HCT116 (cell line): ENCODE results near the gene DOCK2. TPM values are rescaled to one million over a fixed set of nuclear protein-coding genes. Genes with fewer than 3 reads are reported as not detected.
"Not testable (repeated sequence)": the region's sequence is repeated elsewhere in the genome, so short reads cannot be mapped to it uniquely, and the experiment has no call there.

Experiments used
- ATAC-seq: fragments of 200-7000 bp; cut with Tn5 transposase; 2 replicates; pipeline ENCODE4 v1.9.1; 2020; ENCODE audit warnings: mild to moderate bottlenecking, moderate library complexity
- BruUV-seq: library from RNA; stranded (reverse); fragments of 400-500 nt; replicated peaks from 2 replicates; lab custom pipeline; 2021; lab: Mats Ljungman, UMichigan
- CTCF ChIA-PET: fragments of 300-600 bp; sonication (Branson Sonifier 250); formaldehyde crosslinking; loops from one replicate; lab custom pipeline; 2021; ENCODE audit warnings: antibody characterized with exemption; lab: Charles Lee
- POLR2A ChIA-PET: fragments of 300-600, 350-600 bp; sonication (Branson Sonifier 250); formaldehyde crosslinking; loops from one replicate; lab custom pipeline; 2021; ENCODE audit warnings: antibody characterized with exemption; lab: Charles Lee
- RAD21 ChIA-PET, 2 experiments: fragments of 300-600 bp; sonication (Branson Sonifier 250); formaldehyde crosslinking; loops; one replicate each; lab custom pipeline; 2023; ENCODE audit warnings: low total read pairs in 2 of 2; ENCODE audit not compliant: uncharacterized antibody in 2 of 2, unreplicated experiment in 2 of 2, low non-redundant PET in 1 of 2; lab: Charles Lee
- DNase-seq: peaks from one replicate; pipeline ENCODE4 v3.0.0-alpha.2; 2010; ENCODE audit warnings: low read depth, low spot score
- H2AFZ ChIP-seq: fragments of 200-600 bp; shearing (Covaris generic), sonication (generic); 2 replicates; pipeline ENCODE4 v1.6.1; 2017; ENCODE audit warnings: low read depth, mixed run types, mixed read lengths, antibody characterized with exemption, low read length; ENCODE audit not compliant: poor library complexity, severe bottlenecking
- H3K27ac ChIP-seq: 2 replicates; pipeline ENCODE4 v1.5.1; 2012; ENCODE audit warnings: low read depth, low read length
- H3K27me3 ChIP-seq: fragments of 200-600 bp; sonication (generic); 2 replicates; pipeline ENCODE4 v1.6.1; 2016; ENCODE audit warnings: mixed run types, low read length, mixed read lengths; ENCODE audit not compliant: insufficient read depth
- H3K36me3 ChIP-seq, 2 experiments: fragments of 200-500 bp in 1 of 2; fragments of 200-600 bp in 1 of 2; sonication (Bioruptor generic) in 1 of 2; sonication (generic) in 1 of 2; 2 replicates each; pipeline versions ENCODE4 v1.5.1 to v1.6.1; 2014 to 2016; ENCODE audit warnings: low read length in 2 of 2, inconsistent platforms in 1 of 2, mixed read lengths in 1 of 2, mixed run types in 1 of 2; ENCODE audit not compliant: insufficient read depth in 2 of 2, control insufficient read depth in 1 of 2
- H3K4me1 ChIP-seq, 2 experiments: fragments of 200-600 bp in 1 of 2; sonication (generic) in 1 of 2; 2 replicates each; pipeline versions ENCODE4 v1.5.1 to v1.6.1; 2012 to 2017; ENCODE audit warnings: low read length in 2 of 2, inconsistent platforms in 1 of 2, mild to moderate bottlenecking in 1 of 2, mixed read lengths in 1 of 2, mixed run types in 1 of 2, moderate library complexity in 1 of 2; ENCODE audit not compliant: insufficient read depth in 2 of 2, control insufficient read depth in 1 of 2
- H3K4me2 ChIP-seq: fragments of 200-600 bp; sonication (generic); 2 replicates; pipeline ENCODE4 v1.6.1; 2017; ENCODE audit warnings: mixed run types, low read length, mixed read lengths
- H3K4me3 ChIP-seq, 2 experiments: fragments of 200-600 bp in 1 of 2; sonication (generic) in 1 of 2; replicated peaks in 1 of 2; 2 replicates each; pipeline ENCODE4 v1.5.1; 2011 to 2016; ENCODE audit warnings: low read length in 2 of 2, control low read depth in 1 of 2, low read depth in 1 of 2, mild to moderate bottlenecking in 1 of 2, mixed read lengths in 1 of 2, mixed run types in 1 of 2
- H3K79me2 ChIP-seq: fragments of 200-600 bp; sonication (generic); 2 replicates; pipeline ENCODE4 v1.6.1; 2017; ENCODE audit warnings: mild to moderate bottlenecking, mixed run types, low read length, moderate library complexity, mixed read lengths; ENCODE audit not compliant: insufficient read depth
- H3K9ac ChIP-seq: fragments of 200-600 bp; sonication (generic); 2 replicates; pipeline ENCODE4 v1.6.1; 2016; ENCODE audit warnings: low read length, mixed read lengths
- H3K9me2 ChIP-seq: fragments of 200-600 bp; sonication (generic), shearing (Covaris generic); 2 replicates; pipeline ENCODE4 v1.6.1; 2017; ENCODE audit warnings: mixed run types, mild to moderate bottlenecking, moderate library complexity; ENCODE audit not compliant: insufficient read depth
- H3K9me3 ChIP-seq, 2 experiments: fragments of 200-500 bp in 1 of 2; fragments of 200-600 bp in 1 of 2; sonication (Bioruptor generic) in 1 of 2; sonication (generic) in 1 of 2; 2 replicates each; pipeline ENCODE4 v1.6.1; 2014 to 2017; ENCODE audit warnings: low read length in 2 of 2, mixed read lengths in 2 of 2, inconsistent platforms in 1 of 2, low read depth in 1 of 2, mild to moderate bottlenecking in 1 of 2, mixed run types in 1 of 2, moderate library complexity in 1 of 2; ENCODE audit not compliant: control insufficient read depth in 1 of 2, insufficient read depth in 1 of 2
- H4K20me1 ChIP-seq: fragments of 200-600 bp; sonication (generic), shearing (Covaris generic); 2 replicates; pipeline ENCODE4 v1.6.1; 2017; ENCODE audit warnings: mixed run types, mild to moderate bottlenecking, moderate library complexity; ENCODE audit not compliant: insufficient read depth
- CEBPB ChIP-seq: IDR thresholded peaks from 2 replicates; pipeline ENCODE4 v1.6.1; 2012; ENCODE audit warnings: low read depth
- EGR1 ChIP-seq: IDR thresholded peaks from 2 replicates; pipeline ENCODE4 v1.6.1; 2012; ENCODE audit warnings: low read depth
- EZH2phosphoT487 ChIP-seq: fragments of 200-600 bp; IDR thresholded peaks from 2 replicates; pipeline ENCODE4 v1.6.1; 2018; ENCODE audit warnings: antibody characterized with exemption, borderline replicate concordance
- SIN3A ChIP-seq: IDR thresholded peaks from 2 replicates; pipeline ENCODE4 v1.6.1; 2012; ENCODE audit warnings: low read depth
- TCF7L2 ChIP-seq: IDR thresholded peaks from 2 replicates; pipeline ENCODE4 v1.7.0; 2011; ENCODE audit warnings: borderline replicate concordance, inconsistent platforms; ENCODE audit not compliant: insufficient read depth, insufficient read length; ENCODE audit errors: extremely low read depth
- ZBTB33 ChIP-seq: IDR thresholded peaks from 2 replicates; pipeline ENCODE4 v1.6.1; 2011; ENCODE audit warnings: mild to moderate bottlenecking, low read length, moderate library complexity; ENCODE audit not compliant: insufficient replicate concordance; ENCODE audit errors: extremely low read depth
- ZNF274 ChIP-seq: fragments of 200-500 bp; sonication (Bioruptor generic); IDR thresholded peaks from 2 replicates; pipeline ENCODE4 v1.6.1; 2014; ENCODE audit warnings: mild to moderate bottlenecking, low read depth, low read length, inconsistent platforms
- intact Hi-C: fragments of 100-400 bp; cut with micrococcal nuclease; formaldehyde crosslinking; loops from 2 replicates; pipeline ENCODE4 v1.10.0; 2022
- total RNA-seq: library from RNA; stranded (reverse); gene quantifications from one replicate; pipeline ENCODE4 v1.2.1, GENCODE V29; 2021; ENCODE audit not compliant: unreplicated experiment
- TF ChIP-seq, protein P1 (sequence below): IDR thresholded peaks from 2 replicates; pipeline ENCODE4 v1.6.1; 2012; ENCODE audit warnings: low read depth

The DOCK2 gene
- total RNA-seq, 1 experiment from 2014 or later = 0.89 TPM

DNA sequence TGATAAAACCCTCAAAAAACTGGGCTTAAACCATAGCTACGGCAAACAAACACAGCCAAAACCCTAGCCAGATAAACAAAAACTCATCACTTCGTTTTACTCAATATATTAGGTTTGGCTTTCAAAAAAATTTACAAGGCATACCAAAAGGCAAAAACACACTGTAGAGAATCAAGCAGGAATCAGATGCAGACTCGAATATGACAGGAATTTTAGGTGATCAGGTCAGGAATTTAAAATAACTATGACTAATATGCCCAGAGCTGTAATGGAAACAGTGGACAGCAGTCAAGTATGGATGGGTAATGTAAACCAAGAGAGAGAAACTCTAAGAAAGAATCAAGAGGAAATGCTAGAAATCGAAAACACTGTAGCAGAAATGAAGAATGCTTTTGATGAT is 26.5 kb upstream of the DOCK2 start:
- H3K4me2 ChIP-seq = no peak overlapping the region
- no TSS peak for BruUV-seq
- no peaks in the 10 kb centered on the region for H4K20me1 ChIP-seq
- peaks cover 21% of the 10 kb centered on the region for H3K27me3 ChIP-seq
- no peaks in the 10 kb centered on the region for H3K79me2 ChIP-seq
- no peaks in the 10 kb centered on the region for H3K9me2 ChIP-seq
- ATAC-seq (no peak), DNase-seq (no peak)
- TF ChIP-seq TCF7L2 = no peak
- no peak for TF ChIP-seq CEBPB
- TF ChIP-seq ZNF274 = no peak
- no peak for TF ChIP-seq SIN3A
- H2AFZ ChIP-seq = no peak overlapping the region
- H3K4me3 ChIP-seq = no peak overlapping the region
- no peak overlapping the region for H3K27ac ChIP-seq
- ChIA-PET POLR2A (no interaction called here), RAD21 (no interaction called here), CTCF (no interaction called here)
- H3K9me3 ChIP-seq = no peaks in the 10 kb centered on the region
- no peaks in the 10 kb centered on the region for H3K36me3 ChIP-seq
- H3K4me1 ChIP-seq = no peaks in the 10 kb centered on the region
- intact Hi-C loops = no loop called here
- no peak overlapping the region for H3K9ac ChIP-seq

DNA sequence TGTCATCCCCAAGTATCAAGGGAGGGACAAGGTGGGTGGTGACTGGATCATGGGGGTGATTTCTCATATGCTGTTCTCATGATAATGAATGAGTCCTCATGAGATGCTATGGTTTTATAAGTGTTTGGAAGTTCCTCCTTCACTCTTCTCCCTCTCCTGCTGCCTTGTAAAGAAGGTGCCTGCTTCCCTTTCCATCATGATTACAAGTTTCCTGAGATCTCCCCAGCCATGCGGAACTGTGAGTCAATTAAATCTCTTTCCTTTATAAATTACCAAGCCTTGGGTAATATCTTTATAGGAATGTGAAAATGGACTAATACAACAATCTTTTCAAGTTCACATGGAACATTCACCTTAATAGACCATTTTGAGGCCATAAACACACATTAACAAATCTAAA is 21.5 kb upstream of the DOCK2 start:
- no peaks in the 10 kb centered on the region for H3K36me3 ChIP-seq
- ChIA-PET POLR2A (no interaction called here), RAD21 (no interaction called here), CTCF (no interaction called here)
- H3K9me2 ChIP-seq = no peaks in the 10 kb centered on the region
- intact Hi-C loops = no loop called here
- no peaks in the 10 kb centered on the region for H3K9me3 ChIP-seq
- H3K9ac ChIP-seq = no peak overlapping the region
- no peaks in the 10 kb centered on the region for H3K4me1 ChIP-seq
- DNase-seq (no peak), ATAC-seq (no peak)
- 0 out of 2 replicates have a peak, but pooled peaks cover 11% of the 10 kb centered on the region for H3K27me3 ChIP-seq
- no peak for TF ChIP-seq EZH2phosphoT487
- TF ChIP-seq ZBTB33 = no peak
- no peak for TF ChIP-seq EGR1
- TF ChIP-seq, protein P1, sequence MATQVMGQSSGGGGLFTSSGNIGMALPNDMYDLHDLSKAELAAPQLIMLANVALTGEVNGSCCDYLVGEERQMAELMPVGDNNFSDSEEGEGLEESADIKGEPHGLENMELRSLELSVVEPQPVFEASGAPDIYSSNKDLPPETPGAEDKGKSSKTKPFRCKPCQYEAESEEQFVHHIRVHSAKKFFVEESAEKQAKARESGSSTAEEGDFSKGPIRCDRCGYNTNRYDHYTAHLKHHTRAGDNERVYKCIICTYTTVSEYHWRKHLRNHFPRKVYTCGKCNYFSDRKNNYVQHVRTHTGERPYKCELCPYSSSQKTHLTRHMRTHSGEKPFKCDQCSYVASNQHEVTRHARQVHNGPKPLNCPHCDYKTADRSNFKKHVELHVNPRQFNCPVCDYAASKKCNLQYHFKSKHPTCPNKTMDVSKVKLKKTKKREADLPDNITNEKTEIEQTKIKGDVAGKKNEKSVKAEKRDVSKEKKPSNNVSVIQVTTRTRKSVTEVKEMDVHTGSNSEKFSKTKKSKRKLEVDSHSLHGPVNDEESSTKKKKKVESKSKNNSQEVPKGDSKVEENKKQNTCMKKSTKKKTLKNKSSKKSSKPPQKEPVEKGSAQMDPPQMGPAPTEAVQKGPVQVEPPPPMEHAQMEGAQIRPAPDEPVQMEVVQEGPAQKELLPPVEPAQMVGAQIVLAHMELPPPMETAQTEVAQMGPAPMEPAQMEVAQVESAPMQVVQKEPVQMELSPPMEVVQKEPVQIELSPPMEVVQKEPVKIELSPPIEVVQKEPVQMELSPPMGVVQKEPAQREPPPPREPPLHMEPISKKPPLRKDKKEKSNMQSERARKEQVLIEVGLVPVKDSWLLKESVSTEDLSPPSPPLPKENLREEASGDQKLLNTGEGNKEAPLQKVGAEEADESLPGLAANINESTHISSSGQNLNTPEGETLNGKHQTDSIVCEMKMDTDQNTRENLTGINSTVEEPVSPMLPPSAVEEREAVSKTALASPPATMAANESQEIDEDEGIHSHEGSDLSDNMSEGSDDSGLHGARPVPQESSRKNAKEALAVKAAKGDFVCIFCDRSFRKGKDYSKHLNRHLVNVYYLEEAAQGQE = no peak
- H3K27ac ChIP-seq = no peak overlapping the region
- H2AFZ ChIP-seq = no peak overlapping the region
- H3K79me2 ChIP-seq = no peaks in the 10 kb centered on the region
- no TSS peak for BruUV-seq
- H4K20me1 ChIP-seq = no peaks in the 10 kb centered on the region
- H3K4me2 ChIP-seq = no peak overlapping the region
- H3K4me3 ChIP-seq = no peak overlapping the region

DNA sequence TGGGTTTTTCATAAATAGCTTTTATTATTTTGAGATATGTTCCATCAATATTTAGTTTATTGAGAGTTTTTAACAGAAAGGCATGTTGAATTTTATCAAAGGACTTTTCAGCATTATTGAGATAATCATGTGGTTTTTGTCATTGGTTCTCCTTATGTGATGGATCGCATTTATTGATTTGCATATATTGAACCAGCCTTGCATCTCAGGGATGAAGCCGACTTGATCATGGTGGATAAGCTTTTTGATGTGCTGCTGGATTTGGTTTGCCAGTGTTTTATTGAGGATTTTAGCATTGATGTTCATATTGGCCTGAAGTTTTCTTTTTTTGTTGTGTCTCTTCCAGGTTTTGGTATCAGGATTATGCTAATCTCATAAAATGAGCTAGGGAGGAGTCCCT is 12.8 kb upstream of the DOCK2 start:
- BruUV-seq, H3K79me2 ChIP-seq, H3K36me3 ChIP-seq, H3K27ac ChIP-seq, H3K27me3 ChIP-seq, H3K4me3 ChIP-seq, H3K9ac ChIP-seq, RAD21 ChIA-PET, H3K4me1 ChIP-seq, H4K20me1 ChIP-seq, POLR2A ChIA-PET, H3K9me2 ChIP-seq, DNase-seq, intact Hi-C loops, H3K4me2 ChIP-seq, CTCF ChIA-PET, H3K9me3 ChIP-seq, H2AFZ ChIP-seq, ATAC-seq: not testable (repeated sequence)
